ENCODE results near the gene VIPAS39.

The VIPAS39 gene

GRCh38 chr14:77406086-77406485 lies 51.3 kb downstream of the VIPAS39 start:
- no peak for DNase-seq (ENCODE audit: low read depth)

GRCh38 chr14:77403768-77404167 lies 53.6 kb downstream of the VIPAS39 start:
- DNase-seq (ENCODE audit: low read depth): no peak

- no peak for DNase-seq (ENCODE audit: low read depth)
These were observed 57.2 kb downstream of the VIPAS39 start for GRCh38 chr14:77400216-77400615.

GRCh38 chr14:77390188-77390587 lies 67.2 kb downstream of the VIPAS39 start:
- DNase-seq (ENCODE audit: low read depth): no peak

- DNase-seq (ENCODE audit: low read depth): no peak
These were observed 78.7 kb downstream of the VIPAS39 start for GRCh38 chr14:77378701-77379100.

- no peak for DNase-seq (ENCODE audit: low read depth)
These were observed 79.9 kb downstream of the VIPAS39 start for GRCh38 chr14:77377502-77377844.

GRCh38 chr14:77376771-77377501 lies 80.5 kb downstream of the VIPAS39 start, which contains the start of the genes SAMD15 and TMED8:
TSS of gene SAMD15 (plus strand) at chr14:77377379. CDS start at chr14:77377419, 40 bp downstream.
TSS of gene TMED8 (minus strand) at chr14:77377094. CDS start at chr14:77377053, 41 bp downstream.
- peak; percentile 84 for DNase-seq (ENCODE audit: low read depth)
